ENCODE results near the gene BCAS3. TPM values are rescaled to one million over a fixed set of nuclear protein-coding genes. Genes with fewer than 3 reads are reported as not detected.
"Not testable (repeated sequence)": the region's sequence is repeated elsewhere in the genome, so short reads cannot be mapped to it uniquely, and the experiment has no call there.

BCAS3 gene
- total and polyA plus RNA-seq, 2 donors (not counting 1 experiment from before 2014, with no cell fraction given) = 13.9 to 73.4 TPM

- Histone ChIP-seq H3K27ac (ENCODE audit: low read length in 2 of 2) (no peak overlapping the region), H3K4me2 (replicated peaks; ENCODE audit: low read depth, low read length, poor library complexity, severe bottlenecking) (no peak overlapping the region), H3K79me2 (ENCODE audit: control insufficient read depth, insufficient read depth, low read length) (no peaks in the 10 kb centered on the region), H3K4me1 (ENCODE audit: control insufficient read depth in 2 of 2, insufficient read depth in 2 of 2, low read length in 2 of 2) (no peaks in the 10 kb centered on the region), H3K4me3 (ENCODE audit: control extremely low read depth in 1 of 5, extremely low read depth in 1 of 5, insufficient read depth in 1 of 5, low read depth in 2 of 5, low read length in 4 of 5) (no peak overlapping the region), H3K27me3 (replicated peaks in 1 of 4; ENCODE audit: control extremely low read depth in 1 of 4, control insufficient read depth in 3 of 4, insufficient read depth in 4 of 4, low read length in 3 of 4) (no peaks in the 10 kb centered on the region), H3K9me3 (ENCODE audit: control extremely low read depth in 1 of 3, control insufficient read depth in 2 of 3, insufficient read depth in 1 of 3, low read length in 2 of 3) (no peaks in the 10 kb centered on the region), H3K9ac (ENCODE audit: low read length) (no peak overlapping the region), H3K36me3 (replicated peaks in 1 of 2; ENCODE audit: control extremely low read depth in 1 of 2, control insufficient read depth in 1 of 2, extremely low read depth in 1 of 2, insufficient read depth in 2 of 2, low read length in 1 of 2) (no peaks in the 10 kb centered on the region), H2AFZ (ENCODE audit: insufficient read depth, low read depth, low read length, poor library complexity, severe bottlenecking) (no peak overlapping the region), H4K20me1 (ENCODE audit: control insufficient read depth, insufficient read depth, low read length, poor library complexity, severe bottlenecking) (no peaks in the 10 kb centered on the region)
- Mint-ChIP-seq H3K4me3 (no peak overlapping the region), H3K27ac (no peak overlapping the region), H3K27me3 (no peaks in the 10 kb centered on the region), H3K4me1 (no peaks in the 10 kb centered on the region), H3K9me3 (ENCODE audit: insufficient read depth) (no peaks in the 10 kb centered on the region)
- 97% methylated on average over 6 of the region's 10 CpGs for WGBS (ENCODE audit: insufficient coverage)
- intact Hi-C loops (cut with micrococcal nuclease) = no loop called here
- POLR2A ChIA-PET = no interaction called here
- CTCF ChIA-PET = no interaction called here
- TF ChIP-seq EZH2 (IDR thresholded peaks at IDR 0.05; ENCODE audit: borderline replicate concordance, insufficient read depth, low read depth, low read length, poor library complexity, severe bottlenecking) (no peak), CTCF (IDR thresholded peaks at IDR 0.05) (no peak)
- no peak for DNase-seq
- no peak for ATAC-seq (ENCODE audit: low read depth)
These were observed 677.5 kb downstream of the BCAS3 start for GRCh38 chr17:61354895-61355874.

GRCh38 chr17:61357061-61357460 is 679.4 kb downstream of the BCAS3 start:
- H3K27me3 ChIP-seq (replicated peaks in 1 of 4; ENCODE audit: control extremely low read depth in 1 of 4, control insufficient read depth in 3 of 4, insufficient read depth in 4 of 4, low read length in 3 of 4); ATAC-seq (ENCODE audit: low read depth); H3K4me1 Mint-ChIP-seq; H3K36me3 ChIP-seq (replicated peaks in 1 of 2; ENCODE audit: control extremely low read depth in 1 of 2, control insufficient read depth in 1 of 2, extremely low read depth in 1 of 2, insufficient read depth in 2 of 2, low read length in 1 of 2); H3K4me3 ChIP-seq (ENCODE audit: control extremely low read depth in 1 of 5, extremely low read depth in 1 of 5, insufficient read depth in 1 of 5, low read depth in 2 of 5, low read length in 4 of 5); H3K9me3 Mint-ChIP-seq (ENCODE audit: insufficient read depth); H3K27me3 Mint-ChIP-seq; H3K27ac ChIP-seq (ENCODE audit: low read length in 2 of 2); POLR2A ChIA-PET; H3K27ac Mint-ChIP-seq; intact Hi-C loops (cut with micrococcal nuclease); H4K20me1 ChIP-seq (ENCODE audit: control insufficient read depth, insufficient read depth, low read length, poor library complexity, severe bottlenecking); H3K9me3 ChIP-seq (ENCODE audit: control extremely low read depth in 1 of 3, control insufficient read depth in 2 of 3, insufficient read depth in 1 of 3, low read length in 2 of 3); H3K79me2 ChIP-seq (ENCODE audit: control insufficient read depth, insufficient read depth, low read length); H3K9ac ChIP-seq (ENCODE audit: low read length); DNase-seq; H3K4me3 Mint-ChIP-seq; H3K4me1 ChIP-seq (ENCODE audit: control insufficient read depth in 2 of 2, insufficient read depth in 2 of 2, low read length in 2 of 2); H3K4me2 ChIP-seq (replicated peaks; ENCODE audit: low read depth, low read length, poor library complexity, severe bottlenecking); H2AFZ ChIP-seq (ENCODE audit: insufficient read depth, low read depth, low read length, poor library complexity, severe bottlenecking): not testable (repeated sequence)
- 83% methylated on average over 1 of the region's 3 CpGs for WGBS (ENCODE audit: insufficient coverage)
- CTCF ChIA-PET = interaction anchor here (0.8 kb wide), 1 partner anchor 636 kb away, joined by 3 read pairs; no protein-coding TSS in a partner anchor

- H3K9ac ChIP-seq (ENCODE audit: low read length); H4K20me1 ChIP-seq (ENCODE audit: control insufficient read depth, insufficient read depth, low read length, poor library complexity, severe bottlenecking); H3K27me3 ChIP-seq (replicated peaks in 1 of 4; ENCODE audit: control extremely low read depth in 1 of 4, control insufficient read depth in 3 of 4, insufficient read depth in 4 of 4, low read length in 3 of 4); H3K4me3 ChIP-seq (ENCODE audit: control extremely low read depth in 1 of 5, extremely low read depth in 1 of 5, insufficient read depth in 1 of 5, low read depth in 2 of 5, low read length in 4 of 5); H3K4me3 Mint-ChIP-seq; intact Hi-C loops (cut with micrococcal nuclease); H2AFZ ChIP-seq (ENCODE audit: insufficient read depth, low read depth, low read length, poor library complexity, severe bottlenecking); H3K79me2 ChIP-seq (ENCODE audit: control insufficient read depth, insufficient read depth, low read length); H3K27ac ChIP-seq (ENCODE audit: low read length in 2 of 2); H3K4me1 ChIP-seq (ENCODE audit: control insufficient read depth in 2 of 2, insufficient read depth in 2 of 2, low read length in 2 of 2); H3K9me3 ChIP-seq (ENCODE audit: control extremely low read depth in 1 of 3, control insufficient read depth in 2 of 3, insufficient read depth in 1 of 3, low read length in 2 of 3); H3K4me1 Mint-ChIP-seq; H3K36me3 ChIP-seq (replicated peaks in 1 of 2; ENCODE audit: control extremely low read depth in 1 of 2, control insufficient read depth in 1 of 2, extremely low read depth in 1 of 2, insufficient read depth in 2 of 2, low read length in 1 of 2); ATAC-seq (ENCODE audit: low read depth); H3K27ac Mint-ChIP-seq; DNase-seq; H3K27me3 Mint-ChIP-seq; H3K4me2 ChIP-seq (replicated peaks; ENCODE audit: low read depth, low read length, poor library complexity, severe bottlenecking); H3K9me3 Mint-ChIP-seq (ENCODE audit: insufficient read depth): not testable (repeated sequence)
- WGBS (ENCODE audit: insufficient coverage) = 96% methylated on average over 9 of the region's 9 CpGs
- ChIA-PET CTCF (interaction anchor here (1.3 kb wide), 1 partner anchor 358 kb away, joined by 7 read pairs; no protein-coding TSS in a partner anchor), POLR2A (interaction anchor here (0.7 kb wide), 1 partner anchor 26 kb away, joined by 4 read pairs; no protein-coding TSS in a partner anchor)
These were observed 681.9 kb downstream of the BCAS3 start for GRCh38 chr17:61359513-61359912.
